Measurements from ENCODE around the gene LAMTOR1.

GRCh38 chr11:72139500-72139899, 36.4 kb upstream of the LAMTOR1 start:
- no peak for TF ChIP-seq CTCF (IDR thresholded peaks at IDR 0.05)
- TF ChIP-seq POLR2A (IDR thresholded peaks at IDR 0.05): no peak

All from body of pancreas (tissue), 4 donors.